Glutamatergic neuron (in vitro differentiated cells): ENCODE measurements around the gene ELAC1. TPM values are rescaled to one million over a fixed set of nuclear protein-coding genes. Genes with fewer than 3 reads are reported as not detected.

Source experiments
- DNase-seq: peaks from one replicate; pipeline ENCODE4 v3.0.0; 2022
- H3K27ac Mint-ChIP-seq: one replicate; pipeline ENCODE4 v1.8.0; 2020; ENCODE audit warnings: mild to moderate bottlenecking, mixed read lengths, inconsistent platforms; ENCODE audit not compliant: unreplicated experiment
- H3K27me3 Mint-ChIP-seq: one replicate; pipeline ENCODE4 v1.8.0; 2020; ENCODE audit warnings: mild to moderate bottlenecking, moderate library complexity, mixed read lengths, inconsistent platforms; ENCODE audit not compliant: unreplicated experiment
- H3K36me3 Mint-ChIP-seq: one replicate; pipeline ENCODE4 v1.8.0; 2020; ENCODE audit warnings: mild to moderate bottlenecking, mixed read lengths, inconsistent platforms; ENCODE audit not compliant: unreplicated experiment
- H3K4me1 Mint-ChIP-seq: one replicate; pipeline ENCODE4 v1.8.0; 2020; ENCODE audit warnings: mild to moderate bottlenecking, low read depth, mixed read lengths, inconsistent platforms; ENCODE audit not compliant: unreplicated experiment
- H3K4me3 Mint-ChIP-seq: one replicate; pipeline ENCODE4 v1.8.0; 2020; ENCODE audit warnings: mild to moderate bottlenecking, mixed read lengths, inconsistent platforms; ENCODE audit not compliant: unreplicated experiment
- H3K9me3 Mint-ChIP-seq: one replicate; pipeline ENCODE4 v1.8.0; 2020; ENCODE audit warnings: mild to moderate bottlenecking, moderate library complexity, mixed read lengths, inconsistent platforms; ENCODE audit not compliant: unreplicated experiment
- total RNA-seq: library from RNA; stranded (reverse); fragmentation: NEBNext Ultra II Directional; extraction: Animal tissue kit (Norgen Biotek cat#: 25700); gene quantifications from one replicate; pipeline ENCODE4 v1.2.1, GENCODE V29; 2021; ENCODE audit not compliant: unreplicated experiment
- TF ChIP-seq, protein P1 (sequence below): fragments of 200-600 bp; sonication (generic); IDR thresholded peaks from one replicate; pipeline ENCODE4 v1.5.0; 2021; ENCODE audit not compliant: partially characterized antibody, unreplicated experiment

The ELAC1 gene
- total RNA-seq, 1 donor from 2014 or later = 9.2 TPM

GRCh38 chr18:51013259-51013658 lies 45.4 kb downstream of the ELAC1 start:
- Mint-ChIP-seq H3K27me3 (peaks cover 4% of the 10 kb centered on the region), H3K27ac (no peak overlapping the region), H3K36me3 (peaks cover 10% of the 10 kb centered on the region), H3K4me3 (no peak overlapping the region), H3K9me3 (no peaks in the 10 kb centered on the region), H3K4me1 (peaks cover 9% of the 10 kb centered on the region)
- DNase-seq = no peak
- TF ChIP-seq, protein P1, sequence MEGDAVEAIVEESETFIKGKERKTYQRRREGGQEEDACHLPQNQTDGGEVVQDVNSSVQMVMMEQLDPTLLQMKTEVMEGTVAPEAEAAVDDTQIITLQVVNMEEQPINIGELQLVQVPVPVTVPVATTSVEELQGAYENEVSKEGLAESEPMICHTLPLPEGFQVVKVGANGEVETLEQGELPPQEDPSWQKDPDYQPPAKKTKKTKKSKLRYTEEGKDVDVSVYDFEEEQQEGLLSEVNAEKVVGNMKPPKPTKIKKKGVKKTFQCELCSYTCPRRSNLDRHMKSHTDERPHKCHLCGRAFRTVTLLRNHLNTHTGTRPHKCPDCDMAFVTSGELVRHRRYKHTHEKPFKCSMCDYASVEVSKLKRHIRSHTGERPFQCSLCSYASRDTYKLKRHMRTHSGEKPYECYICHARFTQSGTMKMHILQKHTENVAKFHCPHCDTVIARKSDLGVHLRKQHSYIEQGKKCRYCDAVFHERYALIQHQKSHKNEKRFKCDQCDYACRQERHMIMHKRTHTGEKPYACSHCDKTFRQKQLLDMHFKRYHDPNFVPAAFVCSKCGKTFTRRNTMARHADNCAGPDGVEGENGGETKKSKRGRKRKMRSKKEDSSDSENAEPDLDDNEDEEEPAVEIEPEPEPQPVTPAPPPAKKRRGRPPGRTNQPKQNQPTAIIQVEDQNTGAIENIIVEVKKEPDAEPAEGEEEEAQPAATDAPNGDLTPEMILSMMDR = no peak

DNA sequence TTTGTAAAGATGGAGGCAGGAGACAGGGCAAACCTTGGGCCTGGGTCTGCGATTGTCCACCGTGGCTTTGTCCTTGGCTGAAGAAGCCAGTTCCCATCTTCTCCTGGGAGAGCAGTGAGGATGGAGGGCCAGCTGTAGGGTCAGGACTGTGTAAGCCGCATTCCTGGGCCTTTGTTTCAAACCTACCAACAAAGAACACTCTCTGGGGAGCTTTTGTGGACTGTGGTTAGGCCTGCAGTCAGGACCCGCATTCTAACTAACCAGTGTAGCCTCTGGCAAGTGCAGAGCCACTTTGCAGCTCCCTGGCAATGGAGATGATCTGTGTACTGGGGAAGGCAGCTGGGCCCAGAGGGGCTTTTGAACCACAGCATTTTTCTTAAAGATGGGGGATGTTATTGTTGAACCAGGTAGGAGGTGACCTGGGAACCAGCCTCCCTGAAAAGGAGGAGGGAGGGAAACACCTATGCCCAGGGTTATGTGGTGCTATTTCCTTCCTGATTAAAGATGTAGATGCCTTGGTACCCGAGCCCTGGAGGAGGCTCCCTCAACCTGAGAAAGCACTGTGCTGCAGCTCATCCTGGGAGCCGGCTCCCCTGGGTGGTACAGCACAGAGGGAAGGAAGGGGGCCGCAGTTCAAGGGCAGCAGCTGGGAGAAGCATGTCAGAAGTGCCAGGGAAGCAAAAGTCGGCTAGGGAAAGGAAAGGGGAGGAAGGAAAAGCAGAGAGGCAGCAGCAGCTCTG lies 49.5 kb downstream of the ELAC1 start:
- TF ChIP-seq, protein P1 = no peak
- no peak for DNase-seq
- Mint-ChIP-seq H3K9me3 (no peaks in the 10 kb centered on the region), H3K27ac (peak overlapping the region; percentile 34), H3K4me3 (no peak overlapping the region), H3K27me3 (peaks cover 2% of the 10 kb centered on the region), H3K4me1 (peaks cover 7% of the 10 kb centered on the region), H3K36me3 (peaks cover 10% of the 10 kb centered on the region)

- Mint-ChIP-seq H3K27ac (no peak overlapping the region), H3K27me3 (peaks cover under 1% of the 10 kb centered on the region), H3K4me1 (peaks cover 7% of the 10 kb centered on the region), H3K36me3 (peaks cover 6% of the 10 kb centered on the region), H3K4me3 (no peak overlapping the region), H3K9me3 (no peaks in the 10 kb centered on the region)
- TF ChIP-seq, protein P1 = no peak
- DNase-seq = no peak
These were observed 52.7 kb downstream of the ELAC1 start for GRCh38 chr18:51020536-51020935.

DNA sequence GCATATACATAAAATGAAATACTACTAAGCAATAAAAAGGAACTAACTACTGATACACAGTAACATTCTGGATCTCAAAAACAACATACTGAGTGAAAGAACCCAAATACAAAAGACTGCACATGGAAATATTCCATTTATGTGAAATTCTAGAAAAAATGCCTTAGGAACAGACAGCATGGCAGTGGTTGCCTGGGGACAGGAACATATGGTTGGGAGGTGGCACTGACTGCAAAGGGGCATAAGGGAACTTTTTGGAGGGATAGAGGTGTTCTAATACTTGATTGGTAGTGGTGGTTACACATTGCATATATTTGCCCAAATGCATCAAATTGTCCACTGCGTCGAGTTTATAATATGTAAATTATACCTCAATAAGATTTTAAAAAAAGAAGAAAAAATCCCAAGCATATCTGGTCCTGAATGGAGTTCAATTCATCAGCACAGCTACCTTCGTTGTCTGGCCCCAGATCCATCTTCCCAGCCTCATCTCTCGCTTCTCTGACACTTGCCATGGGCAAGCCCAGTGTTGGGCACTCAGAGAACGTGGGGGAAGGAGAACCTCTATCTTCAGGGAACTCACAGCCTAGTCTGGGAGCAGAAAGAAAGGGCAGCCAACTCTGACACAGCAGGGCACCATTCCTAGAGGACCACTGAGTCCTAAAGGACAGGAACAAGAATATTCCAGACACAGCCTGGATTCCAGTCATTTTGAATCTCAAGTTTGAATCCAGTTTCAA lies 53.6 kb downstream of the ELAC1 start:
- Mint-ChIP-seq H3K27me3 (no peaks in the 10 kb centered on the region), H3K4me3 (no peak overlapping the region), H3K4me1 (peaks cover 7% of the 10 kb centered on the region), H3K36me3 (peaks cover 5% of the 10 kb centered on the region), H3K9me3 (no peaks in the 10 kb centered on the region), H3K27ac (no peak overlapping the region)
- TF ChIP-seq, protein P1 = no peak
- DNase-seq = no peak

DNA sequence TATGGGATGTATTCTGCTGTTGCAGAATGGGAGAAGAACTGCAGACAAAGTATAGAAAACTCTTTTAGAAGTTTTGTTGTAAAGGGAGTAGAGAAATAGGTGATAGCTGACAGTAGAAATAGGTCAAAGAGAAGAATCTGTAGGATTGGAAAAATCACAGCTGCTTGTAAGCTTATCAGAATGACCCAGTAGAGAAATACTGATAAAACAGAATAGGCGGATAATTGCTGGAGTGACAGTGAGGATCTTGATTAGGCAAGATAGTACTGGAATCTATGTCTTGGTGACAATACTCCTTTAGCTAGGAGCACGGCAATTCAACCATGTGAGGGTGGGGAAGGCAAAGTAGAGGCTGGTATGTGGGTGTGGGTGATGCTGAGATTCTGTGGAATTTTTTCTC lies 57.7 kb downstream of the ELAC1 start:
- H3K36me3 Mint-ChIP-seq = peaks cover 5% of the 10 kb centered on the region
- H3K27me3 Mint-ChIP-seq = peaks cover 6% of the 10 kb centered on the region

More for the DNA sequence above, 57.7 kb downstream of the ELAC1 start:
- Mint-ChIP-seq H3K4me3 (no peak overlapping the region), H3K27ac (no peak overlapping the region), H3K9me3 (peaks cover 8% of the 10 kb centered on the region), H3K4me1 (peaks cover 12% of the 10 kb centered on the region)
- no peak for DNase-seq
- TF ChIP-seq, protein P1 = no peak
